HepG2 (cell line): Measurements from ENCODE around the gene CPZ. TPM values are rescaled to one million over a fixed set of nuclear protein-coding genes. Genes with fewer than 3 reads are reported as not detected.

Experiments used
- ATAC-seq: fragments of 200-7000 bp; cut with Tn5 transposase; 3 replicates; pipeline ENCODE4 v1.9.1; 2020; ENCODE audit warnings: mild to moderate bottlenecking, moderate library complexity
- BruUV-seq: library from RNA; stranded (reverse); fragments of 400-500 nt; replicated peaks from 2 replicates; lab custom pipeline; 2021; lab: Mats Ljungman, UMichigan
- CTCF ChIA-PET: fragments of 300-600 bp; formaldehyde crosslinking; extraction: SDS; loops from one replicate; lab custom pipeline; 2021; ENCODE audit warnings: low total read pairs, inconsistent platforms, low intra/inter-chr PET ratio; lab: Yijun Ruan, JAX
- POLR2A ChIA-PET: fragments of 350-600 bp; sonication (Branson Sonifier 250); formaldehyde crosslinking; loops from one replicate; lab custom pipeline; 2020; ENCODE audit warnings: antibody characterized with exemption, inconsistent platforms; lab: Yijun Ruan, JAX
- DNase-seq: peaks from one replicate; pipeline ENCODE4 v3.0.0-alpha.2; 2015; ENCODE audit warnings: low spot score
- FAIRE-seq: peaks from 3 replicates; lab custom pipeline; 2011; peaks lifted over from hg19 to GRCh38; lab: Jason Lieb, UNC
- H2AFZ ChIP-seq: one replicate; pipeline ENCODE4 v1.6.1; 2011; ENCODE audit warnings: low read length, inconsistent platforms
- H3K27ac ChIP-seq: fragments of 300-600 bp; 3 replicates; pipeline ENCODE4 v1.8.0; 2011; ENCODE audit warnings: mixed run types, mild to moderate bottlenecking, mixed read lengths, low read length, inconsistent platforms; ENCODE audit not compliant: insufficient read depth; ENCODE audit errors: extremely low read length
- H3K27me3 ChIP-seq, 2 experiments: fragments of 200-600 bp in 1 of 2; 2 replicates in 1 of 2; 3 replicates in 1 of 2; pipeline versions ENCODE4 v1.6.0 to v1.8.0; 2011; ENCODE audit warnings: low read length in 2 of 2, mild to moderate bottlenecking in 2 of 2, moderate library complexity in 2 of 2, inconsistent platforms in 1 of 2; ENCODE audit not compliant: insufficient read depth in 2 of 2, control insufficient read depth in 1 of 2
- H3K36me3 ChIP-seq, 2 experiments: fragments of 200-600 bp in 1 of 2; replicated peaks in 1 of 2; 2 replicates in 1 of 2; 3 replicates in 1 of 2; pipeline versions ENCODE4 v1.5.1 to v1.8.0; 2011; ENCODE audit warnings: low read length in 2 of 2, inconsistent platforms in 1 of 2; ENCODE audit not compliant: insufficient read depth in 2 of 2, control insufficient read depth in 1 of 2
- H3K4me1 ChIP-seq: 2 replicates; pipeline ENCODE4 v1.5.1; 2012; ENCODE audit warnings: low read length, inconsistent platforms; ENCODE audit not compliant: insufficient read depth
- H3K4me2 ChIP-seq: 2 replicates; pipeline ENCODE4 v1.6.0; 2011; ENCODE audit warnings: low read depth, low read length, inconsistent platforms
- H3K4me3 ChIP-seq, 3 experiments: fragments of 200-600 bp in 1 of 3; sonication (generic), shearing (Covaris generic) in 1 of 3; replicated peaks in 1 of 3; 2 replicates each; pipeline ENCODE4 v1.5.1; 2011 to 2016; ENCODE audit warnings: low read length in 3 of 3, inconsistent platforms in 2 of 3, low read depth in 2 of 3, mild to moderate bottlenecking in 2 of 3, control low read depth in 1 of 3, mixed read lengths in 1 of 3; ENCODE audit not compliant: insufficient read depth in 1 of 3
- H3K79me2 ChIP-seq: one replicate; pipeline ENCODE4 v1.6.1; 2011; ENCODE audit warnings: low read length, inconsistent platforms; ENCODE audit not compliant: insufficient read depth
- H3K9ac ChIP-seq: 2 replicates; pipeline ENCODE4 v1.6.0; 2011; ENCODE audit warnings: mild to moderate bottlenecking, low read depth, low read length, inconsistent platforms; ENCODE audit not compliant: insufficient read depth
- H3K9me3 ChIP-seq: 2 replicates; pipeline ENCODE4 v1.5.1; 2012; ENCODE audit warnings: mild to moderate bottlenecking, low read length
- H4K20me1 ChIP-seq: 2 replicates; pipeline ENCODE4 v1.6.0; 2011; ENCODE audit warnings: inconsistent platforms, mild to moderate bottlenecking, low read length, moderate library complexity; ENCODE audit not compliant: insufficient read depth
- MED8 ChIP-seq: sonication (generic); formaldehyde crosslinking; IDR thresholded peaks from 2 replicates; pipeline ENCODE4 v1.8.1; 2023; ENCODE audit warnings: mild to moderate bottlenecking, missing genetic modification reagents; ENCODE audit not compliant: insufficient replicate concordance
- POLR2AphosphoS2 ChIP-seq: IDR thresholded peaks from 2 replicates; pipeline ENCODE4 v1.6.1; 2011; ENCODE audit warnings: low read depth, low read length, improper control_type of control experiment
- SMARCE1 ChIP-seq: fragments of 450-650 bp; IDR thresholded peaks from 2 replicates; pipeline ENCODE4 v1.6.1; 2017; ENCODE audit warnings: borderline replicate concordance
- ZNF780A ChIP-seq: sonication (generic); formaldehyde crosslinking; IDR thresholded peaks from 2 replicates; pipeline ENCODE4 v1.8.0; 2022; ENCODE audit warnings: mild to moderate bottlenecking, missing genetic modification reagents, moderate library complexity
- WGBS: methylation state at CpG from one replicate; pipeline ENCODE4 v1.1.6; 2017; ENCODE audit warnings: low lambda C conversion rate; 5-methylcytosine and 5-hydroxymethylcytosine counted together
- in situ Hi-C: cut with HindIII; loops from 2 replicates; pipeline ENCODE4 v1.10.0; 2017; ENCODE audit warnings: low pct_unique_long_range_greater_than_20kb; ENCODE audit not compliant: extremely low pct_ligation_motif_present
- intact Hi-C: fragments of 100-400 bp; cut with micrococcal nuclease; formaldehyde crosslinking; loops from one replicate; pipeline ENCODE4 v1.10.0; 2022; ENCODE audit not compliant: unreplicated experiment
- polyA plus RNA-seq, 8 experiments: library from polyadenylated mRNA; depleted of rRNA in 3 of 8; stranded (reverse) in 7 of 8; unstranded in 1 of 8; fragments of >200 nt; fragmentation: Illumina TruSeq in 4 of 8; extraction: Trizol in 4 of 8; gene quantifications; 2 replicates each; pipeline versions ENCODE4 v1.2.1 to v1.2.3, GENCODE V29; 2011 to 2016; ENCODE audit warnings: low read depth in 4 of 8, missing spikeins in 1 of 8, mixed read lengths in 1 of 8; ENCODE audit not compliant: insufficient read depth in 1 of 8
- total RNA-seq, 5 experiments: library from RNA; depleted of rRNA; stranded (reverse); fragments of >200 nt; fragmentation: Illumina TruSeq; extraction: Trizol; gene quantifications; 2 replicates each; pipeline ENCODE4 v1.2.3, GENCODE V29; 2016; ENCODE audit warnings: low read depth in 1 of 5
- TF ChIP-seq, protein P1 (sequence below): sonication (generic); formaldehyde crosslinking; IDR thresholded peaks from 2 replicates; pipeline ENCODE4 v1.8.1; 2023; ENCODE audit warnings: mild to moderate bottlenecking, missing genetic modification reagents
- TF ChIP-seq, protein P2 (sequence below): sonication (generic); formaldehyde crosslinking; IDR thresholded peaks from 2 replicates; pipeline ENCODE4 v1.4.0; 2020; ENCODE audit warnings: missing genetic modification reagents
- TF ChIP-seq, protein P3 (sequence below): sonication (generic); formaldehyde crosslinking; IDR thresholded peaks from 2 replicates; pipeline ENCODE4 v1.4.0; 2020; ENCODE audit warnings: missing genetic modification reagents, borderline replicate concordance

CPZ gene
- total and polyA plus RNA-seq, 2 of the 13 experiments (the other 11 are each of a cell fraction or from before 2014, with no cell fraction given) = 0.58 to 0.61 TPM

DNA sequence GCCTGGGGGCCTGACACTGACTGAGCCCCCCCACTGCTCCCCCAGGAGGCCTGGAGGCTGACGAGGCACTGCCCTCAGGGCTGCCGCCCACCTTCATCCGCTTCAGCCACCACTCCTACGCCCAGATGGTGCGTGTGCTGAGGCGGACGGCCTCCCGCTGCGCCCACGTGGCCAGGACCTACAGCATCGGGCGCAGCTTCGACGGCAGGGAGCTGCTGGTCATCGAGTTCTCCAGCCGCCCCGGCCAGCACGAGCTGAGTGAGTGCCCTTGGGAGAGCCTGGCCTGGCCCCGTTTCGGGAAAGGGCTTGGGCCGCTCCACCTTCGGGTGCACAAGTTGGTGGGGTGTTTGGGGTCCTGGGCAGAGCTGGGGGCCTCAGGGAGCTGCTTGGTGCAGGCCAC is 11.4 kb downstream of the CPZ start:
- no peak overlapping the region for H3K4me2 ChIP-seq
- in situ Hi-C loops = no loop called here
- no peaks in the 10 kb centered on the region for H3K36me3 ChIP-seq
- TF ChIP-seq, protein P1, sequence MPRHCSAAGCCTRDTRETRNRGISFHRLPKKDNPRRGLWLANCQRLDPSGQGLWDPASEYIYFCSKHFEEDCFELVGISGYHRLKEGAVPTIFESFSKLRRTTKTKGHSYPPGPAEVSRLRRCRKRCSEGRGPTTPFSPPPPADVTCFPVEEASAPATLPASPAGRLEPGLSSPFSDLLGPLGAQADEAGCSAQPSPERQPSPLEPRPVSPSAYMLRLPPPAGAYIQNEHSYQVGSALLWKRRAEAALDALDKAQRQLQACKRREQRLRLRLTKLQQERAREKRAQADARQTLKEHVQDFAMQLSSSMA (CRISPR knock-in tag) = no peak
- TF ChIP-seq ZNF780A (CRISPR knock-in tag) (no peak), POLR2AphosphoS2 (no peak), MED8 (no peak), SMARCE1 (no peak)
- TF ChIP-seq, protein P2, sequence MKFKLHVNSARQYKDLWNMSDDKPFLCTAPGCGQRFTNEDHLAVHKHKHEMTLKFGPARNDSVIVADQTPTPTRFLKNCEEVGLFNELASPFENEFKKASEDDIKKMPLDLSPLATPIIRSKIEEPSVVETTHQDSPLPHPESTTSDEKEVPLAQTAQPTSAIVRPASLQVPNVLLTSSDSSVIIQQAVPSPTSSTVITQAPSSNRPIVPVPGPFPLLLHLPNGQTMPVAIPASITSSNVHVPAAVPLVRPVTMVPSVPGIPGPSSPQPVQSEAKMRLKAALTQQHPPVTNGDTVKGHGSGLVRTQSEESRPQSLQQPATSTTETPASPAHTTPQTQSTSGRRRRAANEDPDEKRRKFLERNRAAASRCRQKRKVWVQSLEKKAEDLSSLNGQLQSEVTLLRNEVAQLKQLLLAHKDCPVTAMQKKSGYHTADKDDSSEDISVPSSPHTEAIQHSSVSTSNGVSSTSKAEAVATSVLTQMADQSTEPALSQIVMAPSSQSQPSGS (CRISPR knock-in tag) = no peak
- TF ChIP-seq, protein P3, sequence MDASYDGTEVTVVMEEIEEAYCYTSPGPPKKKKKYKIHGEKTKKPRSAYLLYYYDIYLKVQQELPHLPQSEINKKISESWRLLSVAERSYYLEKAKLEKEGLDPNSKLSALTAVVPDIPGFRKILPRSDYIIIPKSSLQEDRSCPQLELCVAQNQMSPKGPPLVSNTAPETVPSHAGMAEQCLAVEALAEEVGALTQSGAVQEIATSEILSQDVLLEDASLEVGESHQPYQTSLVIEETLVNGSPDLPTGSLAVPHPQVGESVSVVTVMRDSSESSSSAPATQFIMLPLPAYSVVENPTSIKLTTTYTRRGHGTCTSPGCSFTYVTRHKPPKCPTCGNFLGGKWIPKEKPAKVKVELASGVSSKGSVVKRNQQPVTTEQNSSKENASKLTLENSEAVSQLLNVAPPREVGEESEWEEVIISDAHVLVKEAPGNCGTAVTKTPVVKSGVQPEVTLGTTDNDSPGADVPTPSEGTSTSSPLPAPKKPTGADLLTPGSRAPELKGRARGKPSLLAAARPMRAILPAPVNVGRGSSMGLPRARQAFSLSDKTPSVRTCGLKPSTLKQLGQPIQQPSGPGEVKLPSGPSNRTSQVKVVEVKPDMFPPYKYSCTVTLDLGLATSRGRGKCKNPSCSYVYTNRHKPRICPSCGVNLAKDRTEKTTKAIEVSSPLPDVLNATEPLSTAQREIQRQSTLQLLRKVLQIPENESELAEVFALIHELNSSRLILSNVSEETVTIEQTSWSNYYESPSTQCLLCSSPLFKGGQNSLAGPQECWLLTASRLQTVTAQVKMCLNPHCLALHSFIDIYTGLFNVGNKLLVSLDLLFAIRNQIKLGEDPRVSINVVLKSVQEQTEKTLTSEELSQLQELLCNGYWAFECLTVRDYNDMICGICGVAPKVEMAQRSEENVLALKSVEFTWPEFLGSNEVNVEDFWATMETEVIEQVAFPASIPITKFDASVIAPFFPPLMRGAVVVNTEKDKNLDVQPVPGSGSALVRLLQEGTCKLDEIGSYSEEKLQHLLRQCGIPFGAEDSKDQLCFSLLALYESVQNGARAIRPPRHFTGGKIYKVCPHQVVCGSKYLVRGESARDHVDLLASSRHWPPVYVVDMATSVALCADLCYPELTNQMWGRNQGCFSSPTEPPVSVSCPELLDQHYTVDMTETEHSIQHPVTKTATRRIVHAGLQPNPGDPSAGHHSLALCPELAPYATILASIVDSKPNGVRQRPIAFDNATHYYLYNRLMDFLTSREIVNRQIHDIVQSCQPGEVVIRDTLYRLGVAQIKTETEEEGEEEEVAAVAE (CRISPR knock-in tag) = no peak
- ChIA-PET CTCF (no interaction called here), POLR2A (no interaction called here)
- H2AFZ ChIP-seq = no peak overlapping the region
- peaks cover 2 to 34% of the 10 kb centered on the region in 2 experiments; a peak in 4 of 5 replicates for H3K27me3 ChIP-seq
- ATAC-seq (no peak), FAIRE-seq (no peak), DNase-seq (no peak)
- no peak overlapping the region for H3K9ac ChIP-seq
- no peaks in the 10 kb centered on the region for H3K79me2 ChIP-seq
- H3K9me3 ChIP-seq = no peaks in the 10 kb centered on the region
- no peak overlapping the region for H3K27ac ChIP-seq
- no TSS peak for BruUV-seq
- 11% methylated on average over 7 of the region's 22 CpGs for WGBS
- no peak overlapping the region for H3K4me3 ChIP-seq
- no peaks in the 10 kb centered on the region for H3K4me1 ChIP-seq
- H4K20me1 ChIP-seq = peaks cover 12% of the 10 kb centered on the region; the same call in 1 of the 2 replicates
- intact Hi-C loops = no loop called here
